ENCODE data around the gene SYCN. TPM values are rescaled to one million over a fixed set of nuclear protein-coding genes. Genes with fewer than 3 reads are reported as not detected.

SYCN gene
- total and polyA plus RNA-seq, 2 donors (not counting 3 experiments of a cell fraction or from before 2014, with no cell fraction given), result not detected

DNA sequence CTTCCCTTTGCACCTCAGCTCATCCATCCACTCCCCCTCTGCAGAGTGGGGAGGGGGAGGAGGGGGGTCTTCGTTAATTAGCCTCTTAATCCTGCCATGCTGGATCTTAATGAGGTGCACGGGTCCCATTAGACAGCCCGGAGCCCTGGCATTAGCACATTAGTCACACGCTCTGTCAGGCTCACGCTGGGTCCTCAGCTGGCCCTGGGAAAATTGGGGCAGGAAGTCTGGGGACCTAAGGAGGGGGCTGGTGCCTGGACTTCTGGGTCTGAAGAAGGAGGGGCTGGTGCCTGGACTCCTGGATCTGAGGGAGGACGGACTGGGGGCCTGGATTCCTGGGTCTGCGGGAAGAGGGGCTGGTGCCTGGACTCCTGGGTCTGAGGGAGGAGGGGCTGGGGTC, 7.7 kb downstream of the SYCN start:
- Histone ChIP-seq H3K4me3 (replicated peaks in 1 of 3; ENCODE audit: insufficient read depth in 1 of 3, low read depth in 1 of 3, low read length in 3 of 3) (no peak overlapping the region), H3K4me2 (ENCODE audit: insufficient read depth, low read length) (no peak overlapping the region), H3K27me3 (ENCODE audit: control insufficient read depth in 2 of 2, insufficient read depth in 2 of 2, low read length in 2 of 2) (peaks cover 30 to 31% of the 10 kb centered on the region in 2 experiments), H2AFZ (ENCODE audit: low read depth, low read length) (no peak overlapping the region), H3K9me3 (replicated peaks; ENCODE audit: control insufficient read depth, insufficient read depth, low read length) (no peaks in the 10 kb centered on the region), H3K27ac (ENCODE audit: insufficient read depth, low read depth, low read length) (no peak overlapping the region), H3K9ac (replicated peaks; ENCODE audit: extremely low read depth, insufficient read depth, low read length) (no peak overlapping the region), H3K79me2 (ENCODE audit: control insufficient read depth, insufficient read depth, low read length) (no peaks in the 10 kb centered on the region), H3K4me1 (ENCODE audit: control insufficient read depth, extremely low read depth, insufficient read depth, low read length) (no peaks in the 10 kb centered on the region), H3K9me1 (replicated peaks; ENCODE audit: control insufficient read depth, extremely low read depth, insufficient read depth, low read length) (no peaks in the 10 kb centered on the region), H4K20me1 (replicated peaks; ENCODE audit: control insufficient read depth, extremely low read depth, insufficient read depth, low read length) (no peaks in the 10 kb centered on the region), H3K36me3 (ENCODE audit: control insufficient read depth in 2 of 2, extremely low read depth in 1 of 2, insufficient read depth in 2 of 2, low read length in 2 of 2) (no peaks in the 10 kb centered on the region)
- TF ChIP-seq EZH2 (IDR thresholded peaks at IDR 0.05; ENCODE audit: borderline replicate concordance, low read depth, low read length, severe bottlenecking) (no peak), JUN (IDR thresholded peaks at IDR 0.05; ENCODE audit: borderline replicate concordance, insufficient read depth, insufficient read length, low read depth) (no peak), GATA2 (IDR thresholded peaks at IDR 0.05; ENCODE audit: insufficient read depth, insufficient read length, low read depth, low read length) (no peak), FOS (IDR thresholded peaks at IDR 0.05; ENCODE audit: borderline replicate concordance, insufficient read depth, low read length) (no peak), MYC (IDR thresholded peaks at IDR 0.05; ENCODE audit: low read depth, low read length) (no peak)
- TF ChIP-seq, protein P1, sequence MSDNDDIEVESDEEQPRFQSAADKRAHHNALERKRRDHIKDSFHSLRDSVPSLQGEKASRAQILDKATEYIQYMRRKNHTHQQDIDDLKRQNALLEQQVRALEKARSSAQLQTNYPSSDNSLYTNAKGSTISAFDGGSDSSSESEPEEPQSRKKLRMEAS (IDR thresholded peaks at IDR 0.05; ENCODE audit: insufficient read depth, insufficient read length), result no peak
- POLR2A ChIA-PET, result no interaction called here
- DNase-seq (ENCODE audit: low read depth, low spot score) (no peak), FAIRE-seq (no peak)
- intact Hi-C loops (cut with micrococcal nuclease) (loop anchor here (5.0 kb wide), 1 partner anchor 144 kb away; no protein-coding TSS in a partner anchor), dilution Hi-C loops (cut with MboI; ENCODE audit: extremely low pct_ligation_motif_present, low sequenced_read_pairs) (no loop called here)
- CTCF ChIA-PET, result interaction anchor here (1.1 kb wide), 1 partner anchor 132 kb away, joined by 3 read pairs; no protein-coding TSS in a partner anchor
- BruUV-seq (replicated peaks), result no TSS peak

DNA sequence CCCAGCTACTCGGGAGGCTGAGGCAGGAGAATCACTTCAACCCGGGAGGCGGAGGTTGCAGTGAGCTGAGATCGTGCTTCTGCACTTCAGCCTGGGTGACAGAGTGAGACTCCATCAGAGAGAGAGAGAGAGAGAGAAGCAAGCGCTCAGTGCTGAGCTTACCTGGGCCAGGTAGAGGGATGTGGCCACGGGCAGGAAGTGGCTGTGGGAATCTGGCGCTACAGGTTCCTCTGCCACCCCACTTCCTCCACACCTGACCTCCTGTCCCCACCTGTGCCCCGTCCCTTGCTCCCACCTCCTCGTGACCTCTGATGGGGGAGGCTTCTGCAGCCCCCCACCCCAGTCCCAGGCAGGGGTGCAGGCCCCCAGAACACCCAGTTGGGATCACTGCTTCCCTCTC, 8.3 kb downstream of the SYCN start:
- no peak overlapping the region for H3K4me2 ChIP-seq (ENCODE audit: insufficient read depth, low read length)
- peaks cover 28 to 32% of the 10 kb centered on the region in 2 experiments for H3K27me3 ChIP-seq (ENCODE audit: control insufficient read depth in 2 of 2, insufficient read depth in 2 of 2, low read length in 2 of 2)
- no peak overlapping the region for H3K27ac ChIP-seq (ENCODE audit: insufficient read depth, low read depth, low read length)
- dilution Hi-C loops (cut with MboI; ENCODE audit: extremely low pct_ligation_motif_present, low sequenced_read_pairs) (no loop called here), intact Hi-C loops (cut with micrococcal nuclease) (loop anchor here (5.0 kb wide), 1 partner anchor 143 kb away; no protein-coding TSS in a partner anchor)
- H3K4me1 ChIP-seq (ENCODE audit: control insufficient read depth, extremely low read depth, insufficient read depth, low read length), result no peaks in the 10 kb centered on the region
- no peaks in the 10 kb centered on the region for H3K9me1 ChIP-seq (replicated peaks; ENCODE audit: control insufficient read depth, extremely low read depth, insufficient read depth, low read length)
- ChIA-PET CTCF (no interaction called here), POLR2A (no interaction called here)
- no peak overlapping the region for H3K4me3 ChIP-seq (replicated peaks in 1 of 3; ENCODE audit: insufficient read depth in 1 of 3, low read depth in 1 of 3, low read length in 3 of 3)
- BruUV-seq (replicated peaks), result no TSS peak
- H3K79me2 ChIP-seq (ENCODE audit: control insufficient read depth, insufficient read depth, low read length), result no peaks in the 10 kb centered on the region
- TF ChIP-seq FOS (IDR thresholded peaks at IDR 0.05; ENCODE audit: borderline replicate concordance, insufficient read depth, low read length) (no peak), POLR2AphosphoS5 (IDR thresholded peaks at IDR 0.05; ENCODE audit: insufficient read depth, low read depth, low read length) (no peak), JUN (IDR thresholded peaks at IDR 0.05; ENCODE audit: borderline replicate concordance, insufficient read depth, insufficient read length, low read depth) (no peak)
- no peaks in the 10 kb centered on the region for H4K20me1 ChIP-seq (replicated peaks; ENCODE audit: control insufficient read depth, extremely low read depth, insufficient read depth, low read length)
- H2AFZ ChIP-seq (ENCODE audit: low read depth, low read length), result no peak overlapping the region
- FAIRE-seq (no peak), DNase-seq (ENCODE audit: low read depth, low spot score) (no peak)
- no peaks in the 10 kb centered on the region for H3K9me3 ChIP-seq (replicated peaks; ENCODE audit: control insufficient read depth, insufficient read depth, low read length)
- H3K36me3 ChIP-seq (ENCODE audit: control insufficient read depth in 2 of 2, extremely low read depth in 1 of 2, insufficient read depth in 2 of 2, low read length in 2 of 2), result no peaks in the 10 kb centered on the region
- H3K9ac ChIP-seq (replicated peaks; ENCODE audit: extremely low read depth, insufficient read depth, low read length), result no peak overlapping the region
